ENCODE measurements around the gene PCDHB12. TPM values are rescaled to one million over a fixed set of nuclear protein-coding genes. Genes with fewer than 3 reads are reported as not detected.
"Not testable (repeated sequence)": the region's sequence is repeated elsewhere in the genome, so short reads cannot be mapped to it uniquely, and the experiment has no call there.

PCDHB12 gene
- total and polyA plus RNA-seq, 4 donors, result 3.3 to 10.7 (median 5.1) TPM

GRCh38 chr5:141234109-141234667 is 25.7 kb downstream of the PCDHB12 start:
- Histone ChIP-seq H3K4me1 (ENCODE audit: control insufficient read depth, insufficient read depth, low read length) (no peaks in the 10 kb centered on the region), H3K27ac (ENCODE audit: low read depth, low read length) (no peak overlapping the region), H3K27me3 (ENCODE audit: control insufficient read depth, insufficient read depth, low read length) (no peaks in the 10 kb centered on the region), H3K36me3 (ENCODE audit: control insufficient read depth, insufficient read depth, low read length) (no peaks in the 10 kb centered on the region), H3K4me3 (ENCODE audit: low read depth, low read length) (no peak overlapping the region), H3K9me3 (ENCODE audit: control insufficient read depth, insufficient read depth, low read length) (peaks cover 14% of the 10 kb centered on the region)
- 1% methylated on average over 14 of the region's 15 CpGs for WGBS (ENCODE audit: insufficient coverage)
- DNase-seq (ENCODE audit: low read depth in 4 of 6, low spot score in 6 of 6), result peak in 2 of 6 donors; percentile 33 to 45

GRCh38 chr5:141235922-141236321 is 27.4 kb downstream of the PCDHB12 start:
- peaks cover 20% of the 10 kb centered on the region for H3K9me3 ChIP-seq (ENCODE audit: control insufficient read depth, insufficient read depth, low read length)
- H3K4me3 ChIP-seq (ENCODE audit: low read depth, low read length); H3K4me1 ChIP-seq (ENCODE audit: control insufficient read depth, insufficient read depth, low read length); DNase-seq (ENCODE audit: low read depth in 4 of 6, low spot score in 6 of 6); H3K27me3 ChIP-seq (ENCODE audit: control insufficient read depth, insufficient read depth, low read length); H3K36me3 ChIP-seq (ENCODE audit: control insufficient read depth, insufficient read depth, low read length); H3K27ac ChIP-seq (ENCODE audit: low read depth, low read length): not testable (repeated sequence)
- WGBS (ENCODE audit: insufficient coverage), result 17% methylated on average over 40 of the region's 40 CpGs

- H3K4me1 ChIP-seq (ENCODE audit: control insufficient read depth, insufficient read depth, low read length), result no peaks in the 10 kb centered on the region
Measured at GRCh38 chr5:141236516-141237313, 28.2 kb downstream of the PCDHB12 start.

GRCh38 chr5:141241496-141241895 is 33.0 kb downstream of the PCDHB12 start:
- Histone ChIP-seq H3K36me3 (ENCODE audit: control insufficient read depth, insufficient read depth, low read length) (peaks cover 7% of the 10 kb centered on the region), H3K4me1 (ENCODE audit: control insufficient read depth, insufficient read depth, low read length) (peaks cover 3% of the 10 kb centered on the region), H3K27me3 (ENCODE audit: control insufficient read depth, insufficient read depth, low read length) (no peaks in the 10 kb centered on the region), H3K27ac (ENCODE audit: low read depth, low read length) (no peak overlapping the region), H3K9me3 (ENCODE audit: control insufficient read depth, insufficient read depth, low read length) (peaks cover 27% of the 10 kb centered on the region), H3K4me3 (ENCODE audit: low read depth, low read length) (no peak overlapping the region)
- WGBS (ENCODE audit: insufficient coverage), result 17% methylated on average over 43 of the region's 43 CpGs
- no peak for DNase-seq (ENCODE audit: low read depth in 4 of 6, low spot score in 6 of 6)

More at GRCh38 chr5:141236516-141237313, 28.2 kb downstream of the PCDHB12 start:
- no peak overlapping the region for H3K27ac ChIP-seq (ENCODE audit: low read depth, low read length)
- no peak for DNase-seq (ENCODE audit: low read depth in 4 of 6, low spot score in 6 of 6)
- peaks cover 23% of the 10 kb centered on the region for H3K9me3 ChIP-seq (ENCODE audit: control insufficient read depth, insufficient read depth, low read length)
- peaks cover 4% of the 10 kb centered on the region for H3K36me3 ChIP-seq (ENCODE audit: control insufficient read depth, insufficient read depth, low read length)
- no peaks in the 10 kb centered on the region for H3K27me3 ChIP-seq (ENCODE audit: control insufficient read depth, insufficient read depth, low read length)
- WGBS (ENCODE audit: insufficient coverage), result 14% methylated on average over 29 of the region's 32 CpGs
- H3K4me3 ChIP-seq (ENCODE audit: low read depth, low read length), result no peak overlapping the region

GRCh38 chr5:141245250-141245717 is 36.8 kb downstream of the PCDHB12 start, which contains the start of gene PCDHB15:
TSS of gene PCDHB15 (plus strand) at chr5:141245395. CDS start at chr5:141245579, 184 bp downstream.
- no peak within 1 kb of the TSS for H3K27ac ChIP-seq (ENCODE audit: low read depth, low read length)

GRCh38 chr5:141246971-141247370 is 38.5 kb downstream of the PCDHB12 start:
- not testable (repeated sequence) for H3K4me1 ChIP-seq (ENCODE audit: control insufficient read depth, insufficient read depth, low read length); H3K4me3 ChIP-seq (ENCODE audit: low read depth, low read length); H3K27ac ChIP-seq (ENCODE audit: low read depth, low read length); H3K27me3 ChIP-seq (ENCODE audit: control insufficient read depth, insufficient read depth, low read length); DNase-seq (ENCODE audit: low read depth in 4 of 6, low spot score in 6 of 6)
- Histone ChIP-seq H3K9me3 (ENCODE audit: control insufficient read depth, insufficient read depth, low read length) (peaks cover 17% of the 10 kb centered on the region), H3K36me3 (ENCODE audit: control insufficient read depth, insufficient read depth, low read length) (peaks cover 13% of the 10 kb centered on the region)
- WGBS (ENCODE audit: insufficient coverage), result 33% methylated on average over 18 of the region's 42 CpGs

More at GRCh38 chr5:141245250-141245717, 36.8 kb downstream of the PCDHB12 start, which contains the start of gene PCDHB15:
- Histone ChIP-seq H3K9me3 (ENCODE audit: control insufficient read depth, insufficient read depth, low read length) (peaks cover 22% of the 10 kb centered on the region), H3K4me3 (ENCODE audit: low read depth, low read length) (peak within 1 kb of the TSS; percentile 4), H3K36me3 (ENCODE audit: control insufficient read depth, insufficient read depth, low read length) (peaks cover 17% of the 10 kb centered on the region), H3K27me3 (ENCODE audit: control insufficient read depth, insufficient read depth, low read length) (no peaks in the 10 kb centered on the region), H3K4me1 (ENCODE audit: control insufficient read depth, insufficient read depth, low read length) (peaks cover 3% of the 10 kb centered on the region)
- peak in 3 of 6 donors; percentile 23 to 74 (median 69) for DNase-seq (ENCODE audit: low read depth in 4 of 6, low spot score in 6 of 6)
- WGBS (ENCODE audit: insufficient coverage), result 14% methylated on average over 12 of the region's 16 CpGs

GRCh38 chr5:141247434-141247833 is 38.9 kb downstream of the PCDHB12 start:
- WGBS (ENCODE audit: insufficient coverage), result 32% methylated on average over 29 of the region's 34 CpGs
- not testable (repeated sequence) for H3K27me3 ChIP-seq (ENCODE audit: control insufficient read depth, insufficient read depth, low read length); H3K27ac ChIP-seq (ENCODE audit: low read depth, low read length); H3K4me1 ChIP-seq (ENCODE audit: control insufficient read depth, insufficient read depth, low read length); DNase-seq (ENCODE audit: low read depth in 4 of 6, low spot score in 6 of 6); H3K4me3 ChIP-seq (ENCODE audit: low read depth, low read length)
- peaks cover 17% of the 10 kb centered on the region for H3K9me3 ChIP-seq (ENCODE audit: control insufficient read depth, insufficient read depth, low read length)
- H3K36me3 ChIP-seq (ENCODE audit: control insufficient read depth, insufficient read depth, low read length), result peaks cover 13% of the 10 kb centered on the region

- Histone ChIP-seq H3K9me3 (ENCODE audit: control insufficient read depth, insufficient read depth, low read length) (peaks cover 22% of the 10 kb centered on the region), H3K27me3 (ENCODE audit: control insufficient read depth, insufficient read depth, low read length) (no peaks in the 10 kb centered on the region), H3K36me3 (ENCODE audit: control insufficient read depth, insufficient read depth, low read length) (peaks cover 13% of the 10 kb centered on the region), H3K27ac (ENCODE audit: low read depth, low read length) (no peak overlapping the region), H3K4me1 (ENCODE audit: control insufficient read depth, insufficient read depth, low read length) (peaks cover 3% of the 10 kb centered on the region), H3K4me3 (ENCODE audit: low read depth, low read length) (no peak overlapping the region)
- no peak for DNase-seq (ENCODE audit: low read depth in 4 of 6, low spot score in 6 of 6)
Measured at GRCh38 chr5:141250576-141250975, 42.1 kb downstream of the PCDHB12 start.

- Histone ChIP-seq H3K4me1 (ENCODE audit: control insufficient read depth, insufficient read depth, low read length) (no peaks in the 10 kb centered on the region), H3K4me3 (ENCODE audit: low read depth, low read length) (no peak overlapping the region), H3K27ac (ENCODE audit: low read depth, low read length) (no peak overlapping the region), H3K27me3 (ENCODE audit: control insufficient read depth, insufficient read depth, low read length) (no peaks in the 10 kb centered on the region), H3K36me3 (ENCODE audit: control insufficient read depth, insufficient read depth, low read length) (no peaks in the 10 kb centered on the region), H3K9me3 (ENCODE audit: control insufficient read depth, insufficient read depth, low read length) (peaks cover 46% of the 10 kb centered on the region)
- no peak for DNase-seq (ENCODE audit: low read depth in 4 of 6, low spot score in 6 of 6)
Measured at GRCh38 chr5:141258464-141258863, 49.9 kb downstream of the PCDHB12 start.

- H3K9me3 ChIP-seq (ENCODE audit: control insufficient read depth, insufficient read depth, low read length), result peaks cover 47% of the 10 kb centered on the region
Measured at GRCh38 chr5:141258948-141259347, 50.4 kb downstream of the PCDHB12 start.

More at GRCh38 chr5:141258948-141259347, 50.4 kb downstream of the PCDHB12 start:
- Histone ChIP-seq H3K27me3 (ENCODE audit: control insufficient read depth, insufficient read depth, low read length) (no peaks in the 10 kb centered on the region), H3K36me3 (ENCODE audit: control insufficient read depth, insufficient read depth, low read length) (no peaks in the 10 kb centered on the region), H3K4me3 (ENCODE audit: low read depth, low read length) (no peak overlapping the region), H3K4me1 (ENCODE audit: control insufficient read depth, insufficient read depth, low read length) (no peaks in the 10 kb centered on the region), H3K27ac (ENCODE audit: low read depth, low read length) (no peak overlapping the region)
- no peak for DNase-seq (ENCODE audit: low read depth in 4 of 6, low spot score in 6 of 6)

Measured in spinal cord (tissue), 10 donors.